Chondrocyte (in vitro differentiated cells): ENCODE measurements around the gene KRT78. TPM values are rescaled to one million over a fixed set of nuclear protein-coding genes. Genes with fewer than 3 reads are reported as not detected.

Experiments
- DNase-seq: peaks from one replicate; pipeline ENCODE4 v3.0.0; 2021; ENCODE audit warnings: mixed read lengths, low spot score
- H3K27ac Mint-ChIP-seq: one replicate; pipeline ENCODE4 v1.8.0; 2021; ENCODE audit warnings: mild to moderate bottlenecking, moderate library complexity, mixed read lengths; ENCODE audit not compliant: unreplicated experiment
- H3K27me3 Mint-ChIP-seq: 2 replicates; pipeline ENCODE4 v1.8.0; 2021; ENCODE audit warnings: low read depth, mixed read lengths
- H3K36me3 Mint-ChIP-seq: 2 replicates; pipeline ENCODE4 v1.8.0; 2021; ENCODE audit warnings: low read depth, mixed read lengths
- H3K4me1 Mint-ChIP-seq: 2 replicates; pipeline ENCODE4 v1.8.0; 2021; ENCODE audit warnings: low read depth, mild to moderate bottlenecking, mixed read lengths
- H3K4me3 Mint-ChIP-seq: one replicate; pipeline ENCODE4 v1.8.0; 2021; ENCODE audit warnings: mild to moderate bottlenecking, moderate library complexity, mixed read lengths; ENCODE audit not compliant: unreplicated experiment
- H3K9me3 Mint-ChIP-seq: 2 replicates; pipeline ENCODE4 v1.8.0; 2021; ENCODE audit warnings: low read depth, mixed read lengths
- total RNA-seq: library from RNA; stranded (reverse); gene quantifications from 3 replicates; pipeline ENCODE4 v1.2.1, GENCODE V29; 2021
- TF ChIP-seq, protein P1 (sequence below): fragments of 200-600 bp; sonication (generic); IDR thresholded peaks from 2 replicates; pipeline ENCODE4 v1.5.0; 2021; ENCODE audit warnings: antibody characterized with exemption, mild to moderate bottlenecking, moderate library complexity

Gene KRT78
- total RNA-seq, 1 donor from 2014 or later: not detected

DNA sequence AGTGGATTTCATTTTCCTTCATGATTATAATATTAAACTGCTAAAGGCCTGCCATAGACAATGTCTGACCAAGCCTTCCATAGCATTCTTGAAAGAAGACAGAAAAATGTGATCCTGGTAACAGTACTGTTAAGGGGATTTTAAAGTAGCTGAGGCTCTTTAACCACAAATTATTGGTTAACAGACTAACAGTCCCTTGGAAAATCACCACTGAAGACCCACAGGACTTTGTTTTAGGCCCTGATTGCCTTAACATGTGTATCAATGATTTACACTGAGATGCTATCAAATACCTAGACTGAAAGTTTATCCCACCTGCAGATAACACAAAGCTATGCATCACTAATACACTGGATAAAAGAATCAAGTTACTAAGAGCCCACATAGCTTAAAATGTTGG lies 20.6 kb downstream of the KRT78 start:
- no peaks in the 10 kb centered on the region for H3K36me3 Mint-ChIP-seq
- TF ChIP-seq, protein P1, sequence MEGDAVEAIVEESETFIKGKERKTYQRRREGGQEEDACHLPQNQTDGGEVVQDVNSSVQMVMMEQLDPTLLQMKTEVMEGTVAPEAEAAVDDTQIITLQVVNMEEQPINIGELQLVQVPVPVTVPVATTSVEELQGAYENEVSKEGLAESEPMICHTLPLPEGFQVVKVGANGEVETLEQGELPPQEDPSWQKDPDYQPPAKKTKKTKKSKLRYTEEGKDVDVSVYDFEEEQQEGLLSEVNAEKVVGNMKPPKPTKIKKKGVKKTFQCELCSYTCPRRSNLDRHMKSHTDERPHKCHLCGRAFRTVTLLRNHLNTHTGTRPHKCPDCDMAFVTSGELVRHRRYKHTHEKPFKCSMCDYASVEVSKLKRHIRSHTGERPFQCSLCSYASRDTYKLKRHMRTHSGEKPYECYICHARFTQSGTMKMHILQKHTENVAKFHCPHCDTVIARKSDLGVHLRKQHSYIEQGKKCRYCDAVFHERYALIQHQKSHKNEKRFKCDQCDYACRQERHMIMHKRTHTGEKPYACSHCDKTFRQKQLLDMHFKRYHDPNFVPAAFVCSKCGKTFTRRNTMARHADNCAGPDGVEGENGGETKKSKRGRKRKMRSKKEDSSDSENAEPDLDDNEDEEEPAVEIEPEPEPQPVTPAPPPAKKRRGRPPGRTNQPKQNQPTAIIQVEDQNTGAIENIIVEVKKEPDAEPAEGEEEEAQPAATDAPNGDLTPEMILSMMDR: no peak
- H3K27me3 Mint-ChIP-seq: no peaks in the 10 kb centered on the region
- H3K4me3 Mint-ChIP-seq: no peak overlapping the region
- H3K9me3 Mint-ChIP-seq: no peaks in the 10 kb centered on the region
- DNase-seq: no peak
- H3K4me1 Mint-ChIP-seq: peaks cover 13% of the 10 kb centered on the region
- no peak overlapping the region for H3K27ac Mint-ChIP-seq

DNA sequence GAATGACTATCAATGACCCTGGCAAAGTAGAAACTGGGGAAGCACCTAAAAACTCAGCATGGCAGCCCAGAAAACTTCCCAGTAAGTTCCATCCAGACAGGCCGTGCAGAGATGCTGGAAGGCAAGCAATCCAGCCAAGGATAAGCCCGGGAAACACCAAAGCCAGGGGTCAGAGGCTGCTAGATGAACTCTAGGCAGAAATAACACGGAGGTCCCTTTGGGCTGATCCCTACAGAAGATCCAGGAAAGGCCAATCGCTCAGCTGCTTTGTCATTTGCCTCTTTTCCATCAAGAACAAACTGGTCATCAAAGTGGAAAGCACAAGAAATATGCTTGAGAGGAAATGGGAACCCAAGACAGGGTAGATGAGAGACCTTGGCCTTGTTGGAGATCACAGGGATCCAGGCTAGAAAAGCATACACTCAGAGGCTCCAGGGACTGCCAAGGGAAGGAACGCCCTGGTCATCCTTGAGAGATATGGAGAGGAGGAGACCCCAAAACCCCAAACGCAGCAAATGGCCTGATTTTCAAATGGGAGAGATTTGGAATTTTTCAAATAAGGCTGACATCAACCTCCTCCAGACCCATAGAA lies 21.2 kb downstream of the KRT78 start:
- TF ChIP-seq, protein P1: no peak
- H3K4me3 Mint-ChIP-seq: no peak overlapping the region
- DNase-seq: peak; percentile 15
- H3K27ac Mint-ChIP-seq: no peak overlapping the region
- H3K36me3 Mint-ChIP-seq: no peaks in the 10 kb centered on the region
- H3K9me3 Mint-ChIP-seq: no peaks in the 10 kb centered on the region
- peaks cover 19% of the 10 kb centered on the region for H3K4me1 Mint-ChIP-seq
- H3K27me3 Mint-ChIP-seq: no peaks in the 10 kb centered on the region

DNA sequence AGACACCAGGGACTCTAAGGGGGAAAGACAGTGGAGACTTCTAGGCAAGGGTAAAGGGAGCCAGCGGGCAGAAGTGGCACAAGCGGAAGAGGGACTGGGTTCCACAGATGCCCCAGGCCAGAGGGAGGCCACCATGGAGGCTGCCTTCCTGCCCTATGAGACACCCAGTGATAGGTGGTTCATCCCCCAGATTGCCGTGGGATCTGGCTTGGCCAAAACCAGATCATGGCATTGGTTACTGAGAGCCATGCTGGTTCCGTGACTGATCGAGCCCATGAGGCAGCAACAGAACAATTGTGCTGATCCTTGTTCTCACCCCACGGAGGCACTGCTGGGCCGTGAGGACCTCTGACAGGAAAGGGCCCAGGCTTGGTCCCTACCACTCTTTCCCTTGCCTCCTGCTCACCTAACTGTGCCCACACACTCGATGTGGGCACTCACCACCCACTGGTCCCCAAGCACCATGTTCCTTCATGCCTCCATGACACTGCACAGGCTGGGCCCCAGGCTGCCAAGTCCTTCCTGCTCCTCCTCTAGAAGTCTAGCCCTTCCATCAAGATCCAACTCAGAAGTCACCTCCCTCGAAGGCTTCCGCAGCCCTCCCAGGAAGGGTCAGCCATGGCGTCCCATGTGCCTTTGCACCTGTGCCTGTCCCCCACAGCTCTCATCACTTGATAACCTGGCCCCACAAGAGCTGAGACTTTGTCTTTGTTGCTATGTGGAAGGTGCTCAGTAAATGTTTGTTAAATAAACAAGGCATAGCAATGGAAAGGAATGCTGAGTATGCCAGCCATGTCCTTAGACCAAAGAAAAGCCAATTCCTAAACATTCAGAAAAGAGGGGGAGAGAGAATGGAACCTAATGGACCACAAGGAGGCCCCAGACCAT lies 21.9 kb downstream of the KRT78 start:
- no peaks in the 10 kb centered on the region for H3K36me3 Mint-ChIP-seq
- peak; percentile 28 for DNase-seq
- H3K27me3 Mint-ChIP-seq: no peaks in the 10 kb centered on the region
- TF ChIP-seq, protein P1: no peak
- H3K9me3 Mint-ChIP-seq: no peaks in the 10 kb centered on the region
- no peak overlapping the region for H3K27ac Mint-ChIP-seq
- H3K4me1 Mint-ChIP-seq: peaks cover 26% of the 10 kb centered on the region
- H3K4me3 Mint-ChIP-seq: no peak overlapping the region

DNA sequence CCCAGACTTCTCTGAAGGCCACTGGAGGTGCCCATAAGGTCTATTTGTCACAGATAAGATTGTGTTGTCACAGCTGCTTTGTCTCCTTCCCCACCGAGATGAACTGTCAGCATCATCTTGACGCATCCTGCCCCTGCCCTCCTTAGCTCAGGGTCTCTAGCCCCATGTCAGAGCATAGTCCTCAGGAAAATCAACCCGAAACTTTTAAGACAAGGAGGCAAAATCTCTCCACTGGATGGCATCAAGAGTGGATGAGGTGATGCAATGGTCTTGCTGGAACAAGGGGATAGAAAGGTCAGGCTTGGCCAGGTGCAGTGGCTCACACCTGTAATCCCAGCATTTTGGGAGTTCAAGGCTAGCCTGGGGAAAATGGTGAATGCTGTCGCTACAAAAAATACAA lies 22.8 kb downstream of the KRT78 start:
- Mint-ChIP-seq H3K9me3 (no peaks in the 10 kb centered on the region), H3K36me3 (no peaks in the 10 kb centered on the region), H3K27ac (peak overlapping the region; percentile 25), H3K4me1 (peaks cover 28% of the 10 kb centered on the region), H3K27me3 (no peaks in the 10 kb centered on the region), H3K4me3 (no peak overlapping the region)
- TF ChIP-seq, protein P1: no peak
- no peak for DNase-seq

DNA sequence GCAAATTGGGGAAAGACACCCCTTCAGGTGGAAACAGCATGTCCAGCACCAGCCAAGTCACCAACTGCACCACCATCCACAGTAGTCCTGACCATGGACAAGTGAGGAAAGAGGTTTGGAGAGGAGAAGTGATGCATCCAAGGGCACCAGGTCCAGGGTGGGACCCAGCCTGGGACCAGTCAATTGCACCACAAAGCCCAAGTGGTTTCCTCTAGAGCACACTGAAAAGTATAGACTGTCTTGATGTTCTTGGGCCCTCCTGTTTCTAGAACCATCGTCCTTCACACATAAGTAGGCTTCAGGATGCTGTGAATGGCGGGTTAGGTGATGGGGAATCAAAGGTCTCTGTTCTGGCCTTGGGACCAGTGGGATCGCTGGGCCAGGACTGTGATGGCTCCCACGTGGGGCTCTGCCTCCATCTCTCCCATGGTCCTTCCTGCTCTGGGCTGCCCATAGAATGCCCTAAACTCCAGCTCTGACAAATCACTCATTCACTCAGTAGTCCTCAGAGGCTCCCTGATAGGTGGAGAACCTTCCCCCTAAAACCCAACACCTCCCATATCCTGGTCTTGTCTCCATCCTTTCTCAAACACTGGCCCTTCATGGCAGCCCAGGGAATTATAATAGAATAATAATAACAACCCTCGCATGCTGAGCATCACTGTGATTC lies 23.9 kb downstream of the KRT78 start:
- Mint-ChIP-seq H3K36me3 (no peaks in the 10 kb centered on the region), H3K27ac (no peak overlapping the region), H3K4me1 (peaks cover 28% of the 10 kb centered on the region), H3K9me3 (no peaks in the 10 kb centered on the region), H3K4me3 (no peak overlapping the region), H3K27me3 (no peaks in the 10 kb centered on the region)
- TF ChIP-seq, protein P1: no peak
- DNase-seq: no peak
